K562 (cell line): ENCODE results near the gene LZTS2. TPM values are rescaled to one million over a fixed set of nuclear protein-coding genes. Genes with fewer than 3 reads are reported as not detected.

Experiments used
- ATAC-seq: fragments of 200-7000 bp; cut with Tn5 transposase; 3 replicates; pipeline ENCODE4 v1.9.1; 2020; ENCODE audit warnings: moderate library complexity
- BruUV-seq: library from RNA; stranded (reverse); fragments of 400-500 nt; replicated peaks from 2 replicates; lab custom pipeline; 2021; lab: Mats Ljungman, UMichigan
- CTCF ChIA-PET: fragments of 300-600 bp; formaldehyde crosslinking; extraction: SDS; loops from one replicate; lab custom pipeline; 2021; ENCODE audit warnings: low intra/inter-chr PET ratio; lab: Yijun Ruan, JAX
- POLR2A ChIA-PET: fragments of 300-600, 350-650 bp; sonication (Branson Sonifier 250); formaldehyde crosslinking; extraction: SDS; loops from one replicate; lab custom pipeline; 2021; ENCODE audit warnings: antibody characterized with exemption, inconsistent platforms; lab: Yijun Ruan, JAX
- DNase-seq, 4 experiments: peaks; one replicate each; pipeline versions ENCODE4 v3.0.0 to v3.0.0-alpha.2; 2011 to 2018; ENCODE audit warnings: low spot score in 3 of 4, mixed read lengths in 3 of 4; ENCODE audit errors: extremely low read depth in 1 of 4
- FAIRE-seq: peaks from 2 replicates; lab custom pipeline; 2011; peaks lifted over from hg19 to GRCh38; lab: Jason Lieb, UNC
- H2AFZ ChIP-seq: 2 replicates; pipeline ENCODE4 v1.6.0; 2011; ENCODE audit warnings: low read depth, low read length, control low read depth, inconsistent platforms
- H3K27ac ChIP-seq: fragments of 200-600 bp; 3 replicates; pipeline ENCODE4 v1.8.0; 2011; ENCODE audit warnings: low read depth, mild to moderate bottlenecking, control low read depth, inconsistent platforms, low read length, moderate library complexity, mixed read lengths; ENCODE audit errors: extremely low read depth
- H3K27me3 ChIP-seq, 2 experiments: fragments of 300-600 bp in 1 of 2; 2 replicates in 1 of 2; 3 replicates in 1 of 2; pipeline versions ENCODE4 v1.6.0 to v1.8.0; 2011; ENCODE audit warnings: inconsistent platforms in 2 of 2, low read length in 2 of 2, mild to moderate bottlenecking in 1 of 2, mixed read lengths in 1 of 2, moderate library complexity in 1 of 2; ENCODE audit not compliant: control insufficient read depth in 2 of 2, insufficient read depth in 2 of 2
- H3K36me3 ChIP-seq: fragments of 300-600 bp; 3 replicates; pipeline ENCODE4 v1.8.0; 2011; ENCODE audit warnings: mild to moderate bottlenecking, low read length, inconsistent platforms; ENCODE audit not compliant: control insufficient read depth, insufficient read depth
- H3K4me1 ChIP-seq, 2 experiments: fragments of 200-600 bp in 1 of 2; replicated peaks in 1 of 2; 2 replicates in 1 of 2; 3 replicates in 1 of 2; pipeline versions ENCODE4 v1.5.1 to v1.8.0; 2011; ENCODE audit warnings: inconsistent platforms in 2 of 2, low read length in 2 of 2, mild to moderate bottlenecking in 1 of 2, mixed read lengths in 1 of 2, moderate library complexity in 1 of 2; ENCODE audit not compliant: control insufficient read depth in 2 of 2, insufficient read depth in 2 of 2
- H3K4me2 ChIP-seq: 2 replicates; pipeline ENCODE4 v1.6.1; 2011; ENCODE audit warnings: low read length, control low read depth, inconsistent platforms, mixed read lengths; ENCODE audit not compliant: insufficient read depth
- H3K4me3 ChIP-seq: fragments of 200-600 bp; sonication (generic), shearing (Covaris generic); 2 replicates; pipeline ENCODE4 v1.5.1; 2016; ENCODE audit warnings: control low read depth, inconsistent platforms
- H3K79me2 ChIP-seq: fragments of 200-600 bp; 3 replicates; pipeline ENCODE4 v1.8.0; 2011; ENCODE audit warnings: low read length, inconsistent platforms; ENCODE audit not compliant: control insufficient read depth, insufficient read depth
- H3K9ac ChIP-seq, 2 experiments: 2 replicates each; pipeline versions ENCODE4 v1.6.0 to v1.6.1; 2011; ENCODE audit warnings: low read depth in 2 of 2, low read length in 2 of 2, control low read depth in 1 of 2, inconsistent platforms in 1 of 2, mild to moderate bottlenecking in 1 of 2, mixed read lengths in 1 of 2; ENCODE audit not compliant: insufficient read depth in 1 of 2
- H3K9me1 ChIP-seq: one replicate; pipeline ENCODE4 v1.6.0; 2011; ENCODE audit warnings: inconsistent platforms, mild to moderate bottlenecking, low read length, moderate library complexity; ENCODE audit not compliant: control insufficient read depth, insufficient read depth
- H3K9me3 ChIP-seq: replicated peaks from 2 replicates; pipeline ENCODE4 v1.5.1; 2011; ENCODE audit warnings: low read depth, low read length, inconsistent platforms; ENCODE audit not compliant: control insufficient read depth, insufficient read depth
- H4K20me1 ChIP-seq: replicated peaks from 2 replicates; pipeline ENCODE4 v1.6.1; 2011; ENCODE audit warnings: low read length, inconsistent platforms, mixed read lengths; ENCODE audit not compliant: control insufficient read depth, insufficient read depth
- ATF3 ChIP-seq, 2 experiments: fragments of 450-650 bp in 1 of 2; sonication (generic) in 1 of 2; formaldehyde crosslinking in 1 of 2; IDR thresholded peaks in 1 of 2; conservative IDR thresholded peaks in 1 of 2; 2 replicates each; pipeline versions ENCODE4 v1.6.1 to v1.8.1; 2016 to 2023; ENCODE audit warnings: mild to moderate bottlenecking in 2 of 2, moderate library complexity in 2 of 2, inconsistent platforms in 1 of 2, missing genetic modification reagents in 1 of 2
- GABPA ChIP-seq: fragments of 200-800 bp; sonication (Bioruptor generic); conservative IDR thresholded peaks from 2 replicates; pipeline ENCODE4 v1.6.1; 2016; ENCODE audit warnings: low read depth, missing genetic modification characterization, missing compliant biosample characterization
- HOMEZ ChIP-seq: fragments of 250-450 bp; sonication (Bioruptor Pico); IDR thresholded peaks from 2 replicates; pipeline ENCODE4 v1.4.0; 2020; ENCODE audit warnings: mild to moderate bottlenecking, moderate library complexity
- SIN3A ChIP-seq, 2 experiments: fragments of 150-350 bp in 1 of 2; IDR thresholded peaks; 2 replicates each; pipeline ENCODE4 v1.6.1; 2011 to 2016; ENCODE audit warnings: borderline replicate concordance in 2 of 2, low read depth in 2 of 2, low read length in 2 of 2, mild to moderate bottlenecking in 2 of 2, moderate library complexity in 2 of 2; ENCODE audit not compliant: control insufficient read depth in 1 of 2
- TFAP4 ChIP-seq: sonication (generic); formaldehyde crosslinking; IDR thresholded peaks from 2 replicates; pipeline ENCODE4 v1.8.0; 2022; ENCODE audit warnings: missing genetic modification reagents, mild to moderate bottlenecking, moderate library complexity, borderline replicate concordance
- WHSC1 ChIP-seq: IDR thresholded peaks from one replicate; pipeline ENCODE4 v1.6.1; 2012; ENCODE audit warnings: low read length, control low read depth, inconsistent platforms
- ZBED1 ChIP-seq: IDR thresholded peaks from 2 replicates; pipeline ENCODE4 v1.6.1; 2014
- ZBTB2 ChIP-seq: fragments of 450-650 bp; IDR thresholded peaks from 2 replicates; pipeline ENCODE4 v1.6.1; 2016; ENCODE audit warnings: antibody characterized with exemption
- ZNF263 ChIP-seq: sonication (generic); formaldehyde crosslinking; IDR thresholded peaks from 2 replicates; pipeline ENCODE4 v1.8.0; 2022; ENCODE audit warnings: mild to moderate bottlenecking, missing genetic modification reagents, borderline replicate concordance
- ZNF717 ChIP-seq: fragments of 250-450 bp; sonication (Bioruptor Pico); IDR thresholded peaks from 2 replicates; pipeline ENCODE4 v1.5.0; 2021
- WGBS: fragments of 100-300 bp; shearing (Covaris generic); methylation state at CpG from one replicate; pipeline ENCODE4 v1.1.6; 2016; ENCODE audit warnings: low coverage, mixed read lengths; ENCODE audit not compliant: insufficient coverage; ENCODE audit errors: missing lambda C conversion rate; 5-methylcytosine and 5-hydroxymethylcytosine counted together
- in situ Hi-C: fragments of 300-500 bp; cut with MboI; formaldehyde crosslinking; loops from 4 replicates; pipeline ENCODE4 v1.15.0; 2018; ENCODE audit warnings: inconsistent platforms, mixed read lengths
- intact Hi-C: fragments of 100-400 bp; cut with micrococcal nuclease; formaldehyde crosslinking; loops from 2 replicates; pipeline ENCODE4 v1.14.2; 2022
- polyA plus RNA-seq, 8 experiments: library from polyadenylated mRNA; depleted of rRNA in 4 of 8; stranded (reverse) in 5 of 8; unstranded in 3 of 8; fragments of >200 nt; fragmentation: Nextera tagmentation in 2 of 8; fragmentation: Illumina TruSeq in 1 of 8; extraction: Ambion mirVana in 2 of 8; extraction: Trizol in 1 of 8; gene quantifications; 2 replicates each; pipeline versions ENCODE4 v1.2.1 to v1.2.3, GENCODE V29; 2011 to 2014; ENCODE audit warnings: inconsistent platforms in 1 of 8, missing spikeins in 1 of 8
- total RNA-seq, 7 experiments: library from RNA; depleted of rRNA in 6 of 7; stranded (reverse); fragments of >200 nt in 6 of 7; fragmentation: Illumina TruSeq in 2 of 7; extraction: Trizol in 2 of 7; gene quantifications; 2 replicates each; pipeline versions ENCODE4 v1.2.1 to v1.2.3, GENCODE V29; 2011 to 2021; ENCODE audit warnings: low replicate concordance in 1 of 7
- TF ChIP-seq, protein P1 (sequence below), 2 experiments: IDR thresholded peaks; 2 replicates each; pipeline ENCODE4 v1.6.1; 2012; ENCODE audit warnings: improper control_type of control experiment in 2 of 2, low read depth in 2 of 2, low read length in 2 of 2, borderline replicate concordance in 1 of 2

LZTS2 gene
- total and polyA plus RNA-seq, 9 of the 15 experiments (the other 6 are each of a cell fraction or from before 2014, with no cell fraction given): 0.23 to 42.5 (median 14.7) TPM

DNA sequence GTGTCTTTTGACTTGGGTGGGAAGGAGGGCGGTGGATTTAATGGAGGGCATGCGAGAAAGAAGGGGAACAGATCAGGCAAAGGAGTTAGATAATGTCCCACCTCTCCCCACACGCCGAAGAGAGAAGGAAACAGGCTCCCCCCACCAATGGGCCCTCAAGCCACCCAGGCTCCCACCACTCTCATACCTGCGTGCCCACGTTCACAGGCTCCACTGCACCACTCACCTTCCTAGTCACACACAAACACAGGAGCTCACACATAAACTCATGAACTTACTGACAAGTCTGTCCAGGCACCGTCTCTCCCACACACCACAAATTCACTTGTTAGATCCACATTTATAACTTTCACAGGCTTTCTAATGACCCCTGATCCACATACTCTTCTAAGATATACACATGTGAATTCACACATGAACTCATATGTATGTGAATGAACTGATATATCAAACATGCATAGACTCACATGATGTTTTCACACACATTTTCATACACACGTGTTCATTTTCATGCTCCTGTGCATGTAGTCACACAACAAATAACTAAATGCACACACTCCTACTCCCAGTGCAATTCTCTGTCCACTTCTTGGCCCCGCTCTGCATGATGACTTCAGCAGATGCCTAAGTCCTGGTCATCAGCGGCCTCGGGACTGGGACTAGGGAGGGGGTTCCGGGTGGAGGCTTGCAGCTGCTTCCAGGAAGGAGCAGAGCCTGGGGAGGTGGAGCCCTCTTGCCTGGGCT is 1.5 kb downstream of the LZTS2 start:
- H2AFZ ChIP-seq: no peak overlapping the region
- intact Hi-C loops: no loop called here
- H3K9me1 ChIP-seq: no peaks in the 10 kb centered on the region
- DNase-seq (peak in 2 of 4 experiments; percentile 37 to 64), FAIRE-seq (peak; percentile 65), ATAC-seq (peak; percentile 3; the same call in 2 of the 3 replicates)
- CTCF ChIA-PET: interaction anchor here (9.3 kb wide), 1 partner anchor 12 kb away, joined by 150 read pairs; no protein-coding TSS in a partner anchor
- H3K27ac ChIP-seq: peak overlapping the region; percentile 88
- BruUV-seq: TSS peak; percentile 37
- no peaks in the 10 kb centered on the region for H3K9me3 ChIP-seq
- peak overlapping the region; percentile 85 to 90 for H3K9ac ChIP-seq
- POLR2A ChIA-PET: interaction anchor here (1.0 kb wide), 1 partner anchor 10 kb away, joined by 3 read pairs; no protein-coding TSS in a partner anchor
- peaks cover 64% of the 10 kb centered on the region for H3K79me2 ChIP-seq
- peaks cover 37% of the 10 kb centered on the region; the same call in 2 of the 3 replicates for H3K36me3 ChIP-seq
- no peaks in the 10 kb centered on the region for H3K27me3 ChIP-seq
- peak overlapping the region; percentile 100 for H3K4me2 ChIP-seq
- in situ Hi-C loops: no loop called here
- no peaks in the 10 kb centered on the region for H4K20me1 ChIP-seq
- peaks cover 20 to 70% of the 10 kb centered on the region in 2 experiments; a peak in 4 of 5 replicates for H3K4me1 ChIP-seq
- WGBS: 29% methylated on average over 8 of the region's 12 CpGs
- peak overlapping the region; percentile 76 for H3K4me3 ChIP-seq
- TF ChIP-seq ZNF263 (CRISPR knock-in tag) (no peak), GABPA (peak; percentile 46), SIN3A (IDR thresholded peaks at IDR 0.05; ENCODE audit: borderline replicate concordance in 2 of 2, control insufficient read depth in 1 of 2, low read depth in 2 of 2, low read length in 2 of 2) (no peak), WHSC1 (no peak), ZNF717 (no peak), ZBED1 (no peak), HOMEZ (CRISPR knock-in tag) (no peak), ATF3 (IDR thresholded peaks at IDR 0.05) (peak; percentile 48), ATF3 (CRISPR knock-in tag; conservative IDR thresholded peaks at IDR 0.05) (no peak), TFAP4 (CRISPR knock-in tag) (peak; percentile 35; the same call in 1 of the 2 replicates), ZBTB2 (no peak)
- TF ChIP-seq, protein P1, sequence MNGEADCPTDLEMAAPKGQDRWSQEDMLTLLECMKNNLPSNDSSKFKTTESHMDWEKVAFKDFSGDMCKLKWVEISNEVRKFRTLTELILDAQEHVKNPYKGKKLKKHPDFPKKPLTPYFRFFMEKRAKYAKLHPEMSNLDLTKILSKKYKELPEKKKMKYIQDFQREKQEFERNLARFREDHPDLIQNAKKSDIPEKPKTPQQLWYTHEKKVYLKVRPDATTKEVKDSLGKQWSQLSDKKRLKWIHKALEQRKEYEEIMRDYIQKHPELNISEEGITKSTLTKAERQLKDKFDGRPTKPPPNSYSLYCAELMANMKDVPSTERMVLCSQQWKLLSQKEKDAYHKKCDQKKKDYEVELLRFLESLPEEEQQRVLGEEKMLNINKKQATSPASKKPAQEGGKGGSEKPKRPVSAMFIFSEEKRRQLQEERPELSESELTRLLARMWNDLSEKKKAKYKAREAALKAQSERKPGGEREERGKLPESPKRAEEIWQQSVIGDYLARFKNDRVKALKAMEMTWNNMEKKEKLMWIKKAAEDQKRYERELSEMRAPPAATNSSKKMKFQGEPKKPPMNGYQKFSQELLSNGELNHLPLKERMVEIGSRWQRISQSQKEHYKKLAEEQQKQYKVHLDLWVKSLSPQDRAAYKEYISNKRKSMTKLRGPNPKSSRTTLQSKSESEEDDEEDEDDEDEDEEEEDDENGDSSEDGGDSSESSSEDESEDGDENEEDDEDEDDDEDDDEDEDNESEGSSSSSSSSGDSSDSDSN (IDR thresholded peaks at IDR 0.05; ENCODE audit: borderline replicate concordance in 1 of 2, low read depth in 2 of 2, low read length in 2 of 2): peak; percentile 34 to 45; a peak in 1 of 4 replicates
